NT2/D1 (cell line): ENCODE data around the gene PNMA8C.
"Not testable (repeated sequence)": the region's sequence is repeated elsewhere in the genome, so short reads cannot be mapped to it uniquely, and the experiment has no call there.

Experiments
- DNase-seq: peaks from one replicate; pipeline ENCODE4 v3.0.0-alpha.2; 2011; ENCODE audit warnings: low read depth, low spot score
- H3K27me3 ChIP-seq: 2 replicates; pipeline ENCODE4 v1.6.0; 2011; ENCODE audit warnings: mild to moderate bottlenecking; ENCODE audit not compliant: insufficient read length, insufficient read depth
- H3K36me3 ChIP-seq: 2 replicates; pipeline ENCODE4 v1.6.1; 2011; ENCODE audit warnings: mild to moderate bottlenecking, low read length, mixed read lengths; ENCODE audit not compliant: insufficient read depth, insufficient read length
- H3K4me1 ChIP-seq: 2 replicates; pipeline ENCODE4 v1.5.1; 2011; ENCODE audit not compliant: insufficient read depth, insufficient read length
- H3K4me3 ChIP-seq: 2 replicates; pipeline ENCODE4 v1.5.1; 2011; ENCODE audit warnings: low read depth; ENCODE audit not compliant: insufficient read length
- H3K9ac ChIP-seq: 2 replicates; pipeline ENCODE4 v1.6.0; 2011; ENCODE audit warnings: low read depth; ENCODE audit not compliant: insufficient read length
- H3K9me3 ChIP-seq: 2 replicates; pipeline ENCODE4 v1.5.1; 2011; ENCODE audit warnings: mild to moderate bottlenecking, low read length; ENCODE audit not compliant: insufficient read depth
- SUZ12 ChIP-seq: IDR thresholded peaks from 2 replicates; pipeline ENCODE4 v1.6.1; 2011; ENCODE audit not compliant: insufficient read length, insufficient read depth; ENCODE audit errors: extremely low read depth
- YY1 ChIP-seq: IDR thresholded peaks from 2 replicates; pipeline ENCODE4 v1.6.1; 2011; ENCODE audit not compliant: insufficient read length, insufficient read depth
- ZNF274 ChIP-seq: IDR thresholded peaks from 2 replicates; pipeline ENCODE4 v1.6.1; 2011; ENCODE audit warnings: mild to moderate bottlenecking, low read depth, low read length

PNMA8C gene

DNA sequence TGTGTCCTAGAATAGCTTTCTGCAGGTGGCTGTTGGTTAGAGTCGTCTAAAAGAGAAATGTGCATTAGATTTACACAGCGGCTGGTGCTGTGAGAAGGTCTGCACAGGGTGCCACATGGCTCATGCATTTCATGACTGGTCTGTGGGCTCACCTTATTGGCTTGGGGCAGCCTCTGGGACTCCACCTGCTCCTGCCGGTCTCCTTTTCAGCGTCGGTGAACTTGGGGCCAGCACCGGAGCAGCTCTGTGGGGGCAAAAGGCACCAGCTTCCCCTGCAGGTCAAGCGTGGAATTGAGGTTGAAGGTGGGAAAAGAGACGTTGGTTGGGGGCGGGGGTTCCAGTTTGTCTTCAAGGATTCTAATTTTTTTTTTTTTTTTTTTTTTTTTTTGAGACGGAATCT is 3.1 kb upstream of the PNMA8C start:
- no peak overlapping the region for H3K4me3 ChIP-seq
- no peaks in the 10 kb centered on the region for H3K9me3 ChIP-seq
- DNase-seq = no peak
- H3K27me3 ChIP-seq = peaks cover 31% of the 10 kb centered on the region
- H3K9ac ChIP-seq = no peak overlapping the region
- no peaks in the 10 kb centered on the region for H3K4me1 ChIP-seq
- TF ChIP-seq ZNF274 (no peak), YY1 (no peak), SUZ12 (no peak)
- H3K36me3 ChIP-seq = no peaks in the 10 kb centered on the region

DNA sequence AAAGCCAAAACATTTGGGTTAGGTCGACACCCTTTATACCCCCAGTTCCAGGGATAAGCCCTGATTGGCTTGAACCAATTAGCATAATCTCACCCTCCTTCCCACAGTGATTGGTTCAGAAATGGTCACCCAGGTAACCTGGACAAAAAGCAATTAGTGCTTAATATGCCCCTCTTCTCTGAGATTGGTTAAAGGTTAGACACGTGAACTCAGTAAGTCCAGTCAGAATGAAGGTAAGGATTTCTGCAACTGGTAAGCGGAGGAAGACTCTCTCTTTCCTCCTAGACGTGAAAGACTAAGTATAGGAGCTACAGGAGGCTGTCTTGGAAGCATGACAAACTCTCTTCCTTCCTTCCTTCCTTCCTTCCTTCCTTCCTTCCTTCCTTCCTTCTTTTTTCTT is 1.3 kb upstream of the PNMA8C start:
- Histone ChIP-seq H3K4me1 (no peaks in the 10 kb centered on the region), H3K4me3 (no peak overlapping the region), H3K36me3 (no peaks in the 10 kb centered on the region), H3K9me3 (no peaks in the 10 kb centered on the region), H3K9ac (no peak overlapping the region), H3K27me3 (peaks cover 37% of the 10 kb centered on the region)
- no peak for DNase-seq
- TF ChIP-seq YY1 (no peak), ZNF274 (no peak), SUZ12 (no peak)

DNA sequence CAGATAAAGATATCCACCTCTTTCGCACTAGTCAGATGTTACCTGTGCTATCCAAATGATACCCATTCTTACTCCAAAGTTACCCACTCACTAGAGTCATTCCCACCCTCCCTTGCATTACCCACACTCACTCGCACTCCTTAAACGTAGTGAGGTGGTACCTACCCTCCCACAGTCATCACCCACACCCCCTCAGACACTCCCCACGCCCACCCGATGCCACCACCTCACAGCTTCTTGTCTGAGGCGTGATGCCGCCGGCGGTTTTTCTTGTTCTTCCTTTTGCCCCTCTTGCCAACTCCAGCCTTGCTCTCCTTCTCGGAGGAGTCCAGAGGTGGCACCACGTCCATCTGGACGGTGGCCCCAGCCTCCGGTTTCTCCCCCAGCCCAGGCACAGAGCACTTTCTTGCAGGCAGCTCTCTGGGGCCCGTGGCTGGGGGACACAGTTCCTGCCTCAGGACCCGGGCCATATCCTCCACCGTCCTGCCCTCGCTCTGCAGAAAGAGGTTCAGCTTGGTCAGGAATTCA is 1.2 kb downstream of the PNMA8C start:
- TF ChIP-seq ZNF274 (no peak), YY1 (no peak), SUZ12 (no peak)
- Histone ChIP-seq H3K4me3 (no peak overlapping the region), H3K9ac (no peak overlapping the region), H3K9me3 (no peaks in the 10 kb centered on the region), H3K36me3 (no peaks in the 10 kb centered on the region), H3K4me1 (no peaks in the 10 kb centered on the region), H3K27me3 (peaks cover 38% of the 10 kb centered on the region)
- DNase-seq = no peak

DNA sequence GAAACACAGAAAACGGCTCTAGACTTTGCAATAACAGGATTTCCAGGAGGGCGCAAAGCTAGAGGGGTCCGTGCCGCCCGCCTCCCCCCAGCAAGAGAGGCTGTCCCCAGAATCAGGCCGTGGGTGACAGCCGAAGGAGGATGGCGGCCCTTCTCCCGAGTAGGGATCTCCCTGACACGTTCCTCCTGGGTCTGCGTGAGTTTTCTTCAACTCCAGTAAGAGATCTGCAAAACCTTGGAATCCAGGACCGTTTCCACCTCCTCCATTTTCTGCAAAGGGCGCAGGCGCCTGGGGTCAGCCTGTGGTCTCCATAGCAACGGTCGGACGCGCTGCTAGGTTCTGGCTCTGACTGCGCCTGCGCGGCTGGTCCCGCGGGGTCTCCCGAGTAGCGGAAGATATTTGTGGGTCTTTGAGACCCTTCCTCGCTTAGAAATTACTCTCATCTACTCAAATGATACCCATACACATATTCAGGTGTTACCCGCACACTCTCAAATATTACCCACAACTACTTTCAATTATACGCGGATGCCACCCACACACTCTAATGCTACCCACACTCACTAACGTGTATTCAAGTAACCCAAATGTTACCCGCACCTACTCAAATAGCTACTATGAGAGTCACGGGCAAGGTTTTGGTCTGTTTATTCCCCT is 2.1 kb downstream of the PNMA8C start:
- Histone ChIP-seq H3K9ac (peak overlapping the region; percentile 70), H3K9me3 (no peaks in the 10 kb centered on the region), H3K4me3 (peak overlapping the region; percentile 69), H3K4me1 (no peaks in the 10 kb centered on the region), H3K27me3 (peaks cover 38% of the 10 kb centered on the region), H3K36me3 (no peaks in the 10 kb centered on the region)
- TF ChIP-seq YY1 (no peak), SUZ12 (no peak), ZNF274 (no peak)
- DNase-seq = peak; percentile 57

DNA sequence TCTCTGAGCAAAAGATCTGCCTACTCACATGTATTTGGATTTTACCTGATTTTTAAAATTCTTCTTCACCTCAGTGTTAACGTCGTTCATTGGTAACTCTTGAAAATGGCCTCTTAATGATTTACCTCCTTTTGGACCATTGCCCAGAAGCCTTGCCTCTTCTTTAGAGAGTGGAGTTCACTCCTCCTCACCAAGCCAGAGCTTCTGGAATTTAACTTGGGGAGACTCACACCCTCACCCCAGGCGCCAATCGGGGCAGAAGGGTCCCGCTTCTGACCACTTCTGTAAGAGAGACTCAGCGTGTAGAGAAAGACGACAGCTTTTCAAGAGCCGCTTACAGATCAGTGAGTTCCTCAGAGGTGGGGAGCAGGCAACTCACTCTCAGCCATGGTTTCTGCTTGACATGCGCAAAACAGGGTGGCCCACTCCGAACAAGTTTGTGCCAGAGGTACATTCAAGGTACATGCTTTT is 2.7 kb downstream of the PNMA8C start:
- DNase-seq = no peak
- no peaks in the 10 kb centered on the region for H3K9me3 ChIP-seq
- peak overlapping the region; percentile 69 for H3K4me3 ChIP-seq
- TF ChIP-seq SUZ12 (no peak), ZNF274 (no peak), YY1 (no peak)
- peak overlapping the region; percentile 70 for H3K9ac ChIP-seq
- no peaks in the 10 kb centered on the region for H3K36me3 ChIP-seq
- peaks cover 38% of the 10 kb centered on the region for H3K27me3 ChIP-seq
- no peaks in the 10 kb centered on the region for H3K4me1 ChIP-seq

DNA sequence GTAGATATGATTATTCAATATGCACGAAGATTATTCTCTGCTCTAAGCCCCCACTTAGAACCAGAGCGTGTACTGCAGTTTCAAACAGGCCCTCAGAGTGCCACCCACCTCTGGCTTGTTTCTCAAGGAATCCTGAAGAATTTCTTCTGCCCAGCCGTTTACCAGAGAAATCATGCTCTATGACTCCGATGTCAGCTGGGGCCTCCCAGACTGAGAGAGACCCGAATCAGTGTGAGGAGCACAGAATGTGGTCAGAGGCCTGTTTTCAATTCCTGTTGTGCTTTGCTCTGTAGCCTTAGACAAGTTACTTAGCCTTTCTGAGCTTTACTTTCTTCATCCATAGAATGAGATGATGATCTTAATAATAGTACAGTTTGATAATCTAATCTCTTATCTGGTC is 5.5 kb downstream of the PNMA8C start:
- TF ChIP-seq ZNF274 = no peak
- no peak for TF ChIP-seq YY1
- TF ChIP-seq SUZ12 = no peak
- no peak for DNase-seq
- Histone ChIP-seq H3K36me3 (no peaks in the 10 kb centered on the region), H3K4me1 (no peaks in the 10 kb centered on the region), H3K9ac (no peak overlapping the region), H3K9me3 (no peaks in the 10 kb centered on the region), H3K4me3 (no peak overlapping the region), H3K27me3 (peaks cover 21% of the 10 kb centered on the region)

DNA sequence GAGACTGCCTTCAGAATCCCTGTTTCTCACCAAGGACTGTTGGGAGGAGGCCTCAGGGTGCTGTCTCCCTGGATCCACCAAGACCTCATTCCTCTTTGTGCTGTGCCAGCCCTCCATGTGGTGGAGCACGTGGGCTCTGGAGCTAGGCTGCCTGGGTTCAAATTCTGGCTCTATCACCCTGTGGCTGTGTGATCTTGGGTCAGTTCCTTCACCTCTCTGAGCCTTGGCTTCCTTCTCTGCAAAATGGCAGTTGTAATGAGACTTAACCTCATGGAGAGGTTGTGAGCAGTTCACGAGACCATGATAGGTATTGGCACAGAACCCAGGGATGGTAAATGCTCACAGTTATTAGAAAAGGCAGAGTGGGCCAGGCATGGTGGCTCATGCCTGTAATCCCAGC is 6.4 kb downstream of the PNMA8C start:
- Histone ChIP-seq H3K27me3 (peaks cover 12% of the 10 kb centered on the region), H3K9ac (no peak overlapping the region), H3K4me3 (no peak overlapping the region), H3K36me3 (no peaks in the 10 kb centered on the region), H3K4me1 (no peaks in the 10 kb centered on the region), H3K9me3 (no peaks in the 10 kb centered on the region)
- DNase-seq = no peak
- TF ChIP-seq YY1 = no peak
- no peak for TF ChIP-seq SUZ12

DNA sequence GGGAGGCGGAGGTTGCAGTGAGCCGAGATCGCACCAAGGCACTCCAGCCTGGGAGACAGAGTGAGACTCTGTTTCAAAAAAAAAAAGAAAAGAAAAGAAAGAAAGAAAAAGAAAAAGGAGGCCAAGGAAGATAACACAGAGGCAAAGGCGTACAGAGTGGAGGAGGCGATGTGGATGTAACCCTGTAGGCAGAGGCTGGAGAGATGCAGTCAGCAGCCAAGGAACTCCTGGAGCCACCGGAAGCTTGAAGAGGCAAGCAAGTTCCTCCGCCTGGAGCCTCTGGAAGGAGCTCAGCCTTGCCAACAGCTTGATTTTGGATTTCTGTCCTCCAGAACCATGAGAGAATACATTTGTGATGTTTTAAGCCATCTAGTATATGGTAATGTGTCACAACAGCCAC is 8.7 kb downstream of the PNMA8C start:
- Histone ChIP-seq H3K36me3 (no peaks in the 10 kb centered on the region), H3K9ac (no peak overlapping the region), H3K27me3 (peaks cover 2% of the 10 kb centered on the region), H3K9me3 (no peaks in the 10 kb centered on the region), H3K4me3 (no peak overlapping the region), H3K4me1 (no peaks in the 10 kb centered on the region)
- TF ChIP-seq YY1 (no peak), SUZ12 (no peak), ZNF274 (no peak)
- DNase-seq = no peak

DNA sequence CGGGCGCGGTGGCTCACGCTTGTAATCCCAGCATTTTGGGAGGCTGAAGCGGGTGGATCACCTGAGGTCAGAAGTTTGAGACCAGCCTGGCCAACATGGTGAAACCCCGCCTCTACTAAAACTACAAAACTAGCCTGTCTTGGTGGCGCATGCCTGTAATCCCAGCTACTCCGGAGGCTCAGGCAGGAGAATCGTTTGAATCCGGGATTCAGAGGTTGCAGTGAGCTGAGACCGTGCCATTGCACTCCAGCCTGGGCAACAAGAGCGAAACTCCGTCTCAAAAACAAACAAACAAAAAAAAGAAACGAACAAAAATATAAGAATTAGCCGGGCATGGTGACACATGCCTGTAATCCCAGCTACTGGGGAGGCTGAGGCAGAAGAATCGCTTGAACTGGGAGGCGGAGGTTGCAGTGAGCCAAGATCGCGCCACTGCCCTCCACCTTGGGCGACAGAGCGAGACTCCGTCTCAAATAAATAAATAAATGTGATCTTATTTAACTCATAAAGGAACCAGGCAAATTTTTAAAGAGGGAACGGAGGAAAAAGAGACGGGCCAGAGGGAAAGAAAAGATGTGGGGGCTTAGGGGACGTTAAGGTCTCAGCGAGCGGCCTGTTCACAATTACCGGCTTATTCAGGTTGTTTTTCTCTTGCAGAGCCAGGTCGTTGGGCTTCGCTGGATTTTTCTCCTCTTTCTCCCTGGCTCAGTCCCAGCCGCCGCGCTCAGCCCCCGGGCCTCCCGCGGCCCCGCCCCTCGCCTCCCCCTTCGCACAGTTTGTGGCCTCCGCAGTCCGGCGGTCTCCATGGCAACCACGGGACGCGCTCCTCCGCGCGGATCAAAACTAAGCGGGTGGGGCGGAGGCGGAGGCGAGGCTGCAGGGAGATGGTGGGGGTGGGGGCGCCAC is 12.7 kb downstream of the PNMA8C start:
- H3K4me1 ChIP-seq, H3K9me3 ChIP-seq, H3K27me3 ChIP-seq: not testable (repeated sequence)
- DNase-seq = peak; percentile 87
- Histone ChIP-seq H3K36me3 (peaks cover 13% of the 10 kb centered on the region), H3K4me3 (peak overlapping the region; percentile 15), H3K9ac (peak overlapping the region; percentile 61)

DNA sequence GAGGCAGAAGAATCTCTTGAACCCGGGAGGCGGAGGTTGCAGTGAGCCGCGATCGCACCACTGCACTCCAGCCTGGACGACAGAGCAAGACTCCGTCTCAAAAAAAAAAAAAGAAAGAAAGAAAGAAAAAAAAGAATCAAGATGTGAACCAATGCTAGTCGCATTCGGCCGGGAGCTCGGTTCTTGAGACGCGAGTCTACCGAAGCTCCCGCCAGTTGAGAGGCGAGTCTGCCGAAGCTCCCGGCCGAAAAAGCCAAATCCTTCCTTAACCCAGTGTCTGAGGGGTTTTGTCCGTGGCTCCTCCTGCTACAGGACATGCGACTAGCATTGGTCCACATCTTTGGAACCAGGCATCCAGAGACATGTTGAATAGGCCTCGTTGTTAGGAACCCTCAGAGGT is 13.8 kb downstream of the PNMA8C start:
- H3K4me1 ChIP-seq, H3K27me3 ChIP-seq, H3K4me3 ChIP-seq, DNase-seq, H3K9me3 ChIP-seq: not testable (repeated sequence)
- peaks cover 24% of the 10 kb centered on the region for H3K36me3 ChIP-seq
- peak overlapping the region; percentile 50 for H3K9ac ChIP-seq
